K562 (cell line): ENCODE data around the gene PHF1. TPM values are rescaled to one million over a fixed set of nuclear protein-coding genes. Genes with fewer than 3 reads are reported as not detected.

Experiments used
- ARID4B ChIP-seq: sonication (generic); formaldehyde crosslinking; IDR thresholded peaks from 2 replicates; pipeline ENCODE4 v1.8.0; 2022; ENCODE audit warnings: mild to moderate bottlenecking, missing genetic modification reagents
- CTBP1 ChIP-seq: fragments of 450-650 bp; IDR thresholded peaks from 2 replicates; pipeline ENCODE4 v1.6.1; 2016; ENCODE audit warnings: borderline replicate concordance
- DEAF1 ChIP-seq: fragments of 450-650 bp; formaldehyde crosslinking; IDR thresholded peaks from 2 replicates; pipeline ENCODE4 v1.4.0; 2020; ENCODE audit warnings: mild to moderate bottlenecking, moderate library complexity
- FOXP1 ChIP-seq: sonication (generic); formaldehyde crosslinking; IDR thresholded peaks from 2 replicates; pipeline ENCODE4 v1.8.0; 2022; ENCODE audit warnings: mild to moderate bottlenecking, missing genetic modification reagents
- GATA2 ChIP-seq: sonication (generic); formaldehyde crosslinking; IDR thresholded peaks from 2 replicates; pipeline ENCODE4 v1.4.0; 2020; ENCODE audit warnings: mild to moderate bottlenecking, missing genetic modification reagents
- NBN ChIP-seq: fragments of 450-650 bp; IDR thresholded peaks from 2 replicates; pipeline ENCODE4 v1.6.1; 2016; ENCODE audit warnings: low read depth, mild to moderate bottlenecking
- PKNOX1 ChIP-seq: fragments of 450-650 bp; IDR thresholded peaks from 2 replicates; pipeline ENCODE4 v1.6.1; 2016
- SIRT6 ChIP-seq: IDR thresholded peaks from one replicate; pipeline ENCODE4 v1.6.1; 2012; ENCODE audit warnings: low read depth, mild to moderate bottlenecking, control low read depth, inconsistent platforms, low read length, moderate library complexity
- SUPT5H ChIP-seq: fragments of 450-650 bp; IDR thresholded peaks from 2 replicates; pipeline ENCODE4 v1.6.1; 2016
- TAF7 ChIP-seq: fragments of 450-650 bp; IDR thresholded peaks from 2 replicates; pipeline ENCODE4 v1.6.1; 2016; ENCODE audit warnings: missing genetic modification characterization, missing compliant biosample characterization
- TARDBP ChIP-seq: fragments of 450-650 bp; IDR thresholded peaks from 2 replicates; pipeline ENCODE4 v1.6.1; 2016
- USF2 ChIP-seq: sonication (generic); formaldehyde crosslinking; IDR thresholded peaks from 2 replicates; pipeline ENCODE4 v1.5.0; 2020; ENCODE audit warnings: missing genetic modification reagents
- ZC3H8 ChIP-seq: fragments of 450-650 bp; IDR thresholded peaks from 2 replicates; pipeline ENCODE4 v1.6.1; 2017
- ZNF133 ChIP-seq: fragments of 250-450 bp; sonication (Bioruptor Pico); IDR thresholded peaks from 2 replicates; pipeline ENCODE4 v1.4.0; 2020; ENCODE audit warnings: mild to moderate bottlenecking
- ZNF780A ChIP-seq: fragments of 250-450 bp; sonication (Bioruptor Pico); IDR thresholded peaks from 2 replicates; pipeline ENCODE4 v1.5.0; 2021; ENCODE audit warnings: mild to moderate bottlenecking
- polyA plus RNA-seq, 8 experiments: library from polyadenylated mRNA; depleted of rRNA in 4 of 8; stranded (reverse) in 5 of 8; unstranded in 3 of 8; fragments of >200 nt; fragmentation: Nextera tagmentation in 2 of 8; fragmentation: Illumina TruSeq in 1 of 8; extraction: Ambion mirVana in 2 of 8; extraction: Trizol in 1 of 8; gene quantifications; 2 replicates each; pipeline versions ENCODE4 v1.2.1 to v1.2.3, GENCODE V29; 2011 to 2014; ENCODE audit warnings: inconsistent platforms in 1 of 8, missing spikeins in 1 of 8
- total RNA-seq, 7 experiments: library from RNA; depleted of rRNA in 6 of 7; stranded (reverse); fragments of >200 nt in 6 of 7; fragmentation: Illumina TruSeq in 2 of 7; extraction: Trizol in 2 of 7; gene quantifications; 2 replicates each; pipeline versions ENCODE4 v1.2.1 to v1.2.3, GENCODE V29; 2011 to 2021; ENCODE audit warnings: low replicate concordance in 1 of 7
- TF ChIP-seq, protein P1 (sequence below): fragments of 250-450 bp; sonication (Bioruptor Pico); IDR thresholded peaks from 2 replicates; pipeline ENCODE4 v1.5.0; 2022; ENCODE audit warnings: mild to moderate bottlenecking
- TF ChIP-seq, protein P2 (sequence below): fragments of 250-450 bp; sonication (Bioruptor Pico); IDR thresholded peaks from 2 replicates; pipeline ENCODE4 v1.8.0; 2021; ENCODE audit warnings: borderline replicate concordance, mild to moderate bottlenecking, moderate library complexity; ENCODE audit not compliant: poor library complexity, severe bottlenecking

PHF1 gene
- total and polyA plus RNA-seq, 9 of the 15 experiments (the other 6 are each of a cell fraction or from before 2014, with no cell fraction given) = 3.7 to 64.2 (median 33.7) TPM

DNA sequence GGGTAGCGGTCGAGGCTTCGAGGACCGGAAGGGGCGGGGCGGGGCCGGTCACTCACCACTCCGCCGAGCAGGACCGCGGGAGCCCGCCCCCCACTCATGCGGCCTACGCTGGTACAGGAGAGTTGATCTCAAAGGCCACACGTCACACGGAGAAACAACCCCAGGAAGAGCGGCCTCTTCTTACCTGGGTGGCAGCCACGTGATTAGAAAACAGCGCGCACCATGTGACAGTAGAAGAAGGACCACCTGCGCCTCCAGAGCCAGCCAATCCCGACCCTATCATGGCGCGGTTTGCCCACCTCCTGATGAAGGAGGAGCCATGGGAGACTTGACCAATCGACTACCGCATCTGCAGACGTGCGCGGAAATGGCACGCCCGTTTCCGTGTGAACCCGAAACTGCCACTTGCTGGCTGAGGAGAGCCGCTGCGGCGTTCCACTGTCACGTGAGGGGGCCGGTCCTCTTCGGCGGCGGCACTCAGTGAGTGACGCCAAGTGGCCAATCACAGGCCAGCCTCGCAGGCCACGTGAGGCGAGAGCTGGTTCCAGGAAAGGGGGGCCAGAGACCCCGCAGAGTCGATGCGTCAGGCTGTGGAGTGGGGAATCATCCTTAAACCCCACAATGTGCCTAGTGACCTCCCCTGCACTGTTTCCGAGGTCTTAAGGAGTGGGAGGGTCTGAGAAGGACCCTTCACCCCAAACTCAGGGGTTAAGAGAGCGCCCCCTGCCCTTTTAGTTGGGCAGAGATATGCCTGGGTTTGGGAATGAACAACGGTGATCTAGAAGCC is 7.3 kb downstream of the PHF1 start, which contains the start of gene CUTA (continued):
- TF ChIP-seq ARID4B = peak; percentile 91
- TF ChIP-seq, protein P1, sequence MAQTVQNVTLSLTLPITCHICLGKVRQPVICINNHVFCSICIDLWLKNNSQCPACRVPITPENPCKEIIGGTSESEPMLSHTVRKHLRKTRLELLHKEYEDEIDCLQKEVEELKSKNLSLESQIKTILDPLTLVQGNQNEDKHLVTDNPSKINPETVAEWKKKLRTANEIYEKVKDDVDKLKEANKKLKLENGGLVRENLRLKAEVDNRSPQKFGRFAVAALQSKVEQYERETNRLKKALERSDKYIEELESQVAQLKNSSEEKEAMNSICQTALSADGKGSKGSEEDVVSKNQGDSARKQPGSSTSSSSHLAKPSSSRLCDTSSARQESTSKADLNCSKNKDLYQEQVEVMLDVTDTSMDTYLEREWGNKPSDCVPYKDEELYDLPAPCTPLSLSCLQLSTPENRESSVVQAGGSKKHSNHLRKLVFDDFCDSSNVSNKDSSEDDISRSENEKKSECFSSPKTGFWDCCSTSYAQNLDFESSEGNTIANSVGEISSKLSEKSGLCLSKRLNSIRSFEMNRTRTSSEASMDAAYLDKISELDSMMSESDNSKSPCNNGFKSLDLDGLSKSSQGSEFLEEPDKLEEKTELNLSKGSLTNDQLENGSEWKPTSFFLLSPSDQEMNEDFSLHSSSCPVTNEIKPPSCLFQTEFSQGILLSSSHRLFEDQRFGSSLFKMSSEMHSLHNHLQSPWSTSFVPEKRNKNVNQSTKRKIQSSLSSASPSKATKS (CRISPR knock-in tag) = no peak
- TF ChIP-seq CTBP1 = peak; percentile 89
- no peak for TF ChIP-seq ZC3H8
- TF ChIP-seq SIRT6 = peak; percentile 56
- TF ChIP-seq ZNF780A = no peak
- no peak for TF ChIP-seq TARDBP
- peak; percentile 29; the same call in 1 of the 2 replicates for TF ChIP-seq DEAF1 (CRISPR knock-in tag)
- TF ChIP-seq NBN = no peak; the same call in 1 of the 2 replicates
- TF ChIP-seq PKNOX1 = peak; percentile 90
- no peak for TF ChIP-seq GATA2 (CRISPR knock-in tag)
- peak; percentile 25; the same call in 1 of the 2 replicates for TF ChIP-seq FOXP1 (CRISPR knock-in tag)
- TF ChIP-seq SUPT5H = peak; percentile 83
- TF ChIP-seq TAF7 (tag) = no peak
- TF ChIP-seq, protein P2, sequence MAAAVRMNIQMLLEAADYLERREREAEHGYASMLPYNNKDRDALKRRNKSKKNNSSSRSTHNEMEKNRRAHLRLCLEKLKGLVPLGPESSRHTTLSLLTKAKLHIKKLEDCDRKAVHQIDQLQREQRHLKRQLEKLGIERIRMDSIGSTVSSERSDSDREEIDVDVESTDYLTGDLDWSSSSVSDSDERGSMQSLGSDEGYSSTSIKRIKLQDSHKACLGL (CRISPR knock-in tag) = peak; percentile 75
- peak; percentile 99 for TF ChIP-seq USF2 (CRISPR knock-in tag)
- no peak for TF ChIP-seq ZNF133 (CRISPR knock-in tag)
